ENCODE measurements around the gene AATF. TPM values are rescaled to one million over a fixed set of nuclear protein-coding genes. Genes with fewer than 3 reads are reported as not detected.

The AATF gene
- total and polyA plus RNA-seq, 4 donors, result 28.2 to 41.4 (median 38.7) TPM

DNA sequence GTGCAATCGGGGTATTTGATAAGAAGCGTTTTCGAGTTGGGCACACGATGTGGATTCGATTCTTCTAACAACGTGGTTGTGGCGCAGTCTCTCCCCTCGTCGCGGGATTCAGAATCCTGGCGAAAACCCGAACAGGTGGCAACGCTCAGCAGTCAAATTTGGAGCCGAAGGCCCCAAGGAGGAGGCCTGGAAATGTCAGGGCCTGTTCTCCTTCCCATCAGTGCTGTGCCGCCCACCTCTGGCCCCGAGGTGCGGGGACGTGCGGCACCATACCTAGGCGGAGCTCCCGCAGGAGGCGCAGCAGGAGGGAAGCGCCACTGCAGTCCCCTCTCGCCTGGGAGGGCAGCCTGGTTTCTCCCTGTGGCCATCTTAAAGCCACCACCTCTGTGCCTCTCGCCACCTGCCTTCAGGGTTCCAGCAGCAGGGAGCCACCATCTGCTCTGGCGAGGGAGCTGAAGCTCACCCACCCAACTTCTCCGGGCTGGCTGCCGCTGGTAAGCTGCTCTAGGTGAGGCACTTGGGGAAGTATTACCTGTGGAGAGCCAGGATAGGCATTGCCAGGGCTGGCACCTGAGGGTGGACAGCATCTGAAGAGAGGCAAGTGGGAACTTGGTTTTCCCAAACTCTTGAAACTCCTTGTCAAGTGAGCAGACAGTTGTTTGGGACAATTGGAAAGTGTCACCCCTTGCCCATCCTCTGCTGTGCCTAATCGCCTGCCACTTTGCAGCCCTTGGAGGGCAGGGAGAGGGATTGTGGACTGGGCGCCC, 2.6 kb upstream of the AATF start:
- no peak overlapping the region for H3K9ac ChIP-seq (ENCODE audit: insufficient read depth in 1 of 2, low read length in 2 of 2)
- no peak for TF ChIP-seq CTCF (IDR thresholded peaks at IDR 0.05; ENCODE audit: control extremely low read depth, extremely low read depth)
- no peak overlapping the region for H3K27ac ChIP-seq (ENCODE audit: low read depth in 1 of 2, low read length in 1 of 2)
- H3K36me3 ChIP-seq (ENCODE audit: control insufficient read depth in 4 of 4, insufficient read depth in 4 of 4, low read length in 4 of 4), result peaks cover 0 to 4% (median 0%) of the 10 kb centered on the region in 4 donors
- H3K4me1 ChIP-seq (ENCODE audit: control insufficient read depth in 5 of 5, insufficient read depth in 5 of 5, low read length in 5 of 5), result peaks cover 4 to 23% (median 10%) of the 10 kb centered on the region in 5 donors
- no peak overlapping the region for H3K4me3 ChIP-seq
- 11% methylated on average over 30 of the region's 30 CpGs for WGBS, 2 donors
- no peak for DNase-seq
- no peak for ATAC-seq (ENCODE audit: insufficient read depth, low FRiP score)
- H3K27me3 ChIP-seq (ENCODE audit: control insufficient read depth in 3 of 3, insufficient read depth in 3 of 3, low read length in 2 of 3), result peaks cover 0 to 71% (median 68%) of the 10 kb centered on the region in 3 donors
- H3K9me3 ChIP-seq (ENCODE audit: control insufficient read depth in 4 of 4, insufficient read depth in 3 of 4, low read length in 3 of 4), result peaks cover 0 to 3% (median 0%) of the 10 kb centered on the region in 4 donors

- no peak for DNase-seq
Measured at GRCh38 chr17:36946726-36947091, 2.0 kb upstream of the AATF start.

DNA sequence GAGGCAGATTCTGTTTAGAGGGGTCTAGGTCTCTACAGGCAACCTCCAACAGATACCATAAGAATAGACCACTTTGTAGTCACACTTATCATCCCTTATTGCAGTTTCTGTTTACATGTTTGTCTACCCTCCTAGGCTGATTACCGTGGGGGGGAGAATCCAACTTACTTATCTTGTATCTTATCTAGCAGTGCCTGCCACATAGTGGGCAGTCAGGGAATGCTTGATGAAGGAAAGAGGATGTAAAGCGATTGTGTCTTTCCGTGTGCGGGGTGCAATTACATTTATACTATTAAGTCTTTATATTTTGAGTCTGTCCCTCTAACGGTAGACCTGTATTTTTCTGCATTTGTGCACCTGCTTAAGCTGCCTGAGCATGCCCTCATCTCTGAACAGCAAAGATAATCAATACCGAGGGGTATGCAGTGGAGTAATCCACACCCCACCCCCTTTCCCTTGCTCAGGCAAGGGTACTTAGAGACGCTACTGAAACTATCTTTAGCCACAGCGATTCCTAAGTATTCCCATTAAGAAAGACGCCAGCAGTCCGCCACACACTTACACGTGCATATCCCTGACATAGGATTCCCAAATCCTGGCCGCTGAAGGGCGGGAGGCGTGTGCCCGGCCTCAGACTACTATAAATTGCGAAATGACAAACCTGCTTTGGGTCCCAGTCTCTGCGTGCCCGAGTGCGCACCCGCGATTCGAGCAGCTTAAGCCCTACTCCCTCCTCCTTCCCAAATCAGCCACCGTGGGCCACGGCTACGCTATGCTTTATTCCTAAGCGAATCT, 635 bp upstream of the AATF start:
- no peak for DNase-seq
- ATAC-seq (ENCODE audit: insufficient read depth, low FRiP score), result peak; percentile 52
- Histone ChIP-seq H3K9ac (ENCODE audit: insufficient read depth in 1 of 2, low read length in 2 of 2) (peak overlapping the region in 1 of 2 donors; percentile 76), H3K4me3 (peak overlapping the region; percentile 95), H3K36me3 (ENCODE audit: control insufficient read depth in 4 of 4, insufficient read depth in 4 of 4, low read length in 4 of 4) (peaks cover 8 to 9% (median 8%) of the 10 kb centered on the region in 4 donors), H3K9me3 (ENCODE audit: control insufficient read depth in 4 of 4, insufficient read depth in 3 of 4, low read length in 3 of 4) (no peaks in the 10 kb centered on the region), H3K27ac (ENCODE audit: low read depth in 1 of 2, low read length in 1 of 2) (peak overlapping the region; percentile 17 to 95), H3K27me3 (ENCODE audit: control insufficient read depth in 3 of 3, insufficient read depth in 3 of 3, low read length in 2 of 3) (peaks cover 0 to 51% (median 50%) of the 10 kb centered on the region in 3 donors), H3K4me1 (ENCODE audit: control insufficient read depth in 5 of 5, insufficient read depth in 5 of 5, low read length in 5 of 5) (peaks cover 3 to 19% (median 10%) of the 10 kb centered on the region in 5 donors)
- 3% methylated on average over 26 of the region's 26 CpGs for WGBS, 2 donors
- no peak for TF ChIP-seq CTCF (IDR thresholded peaks at IDR 0.05; ENCODE audit: control extremely low read depth, extremely low read depth)

More at GRCh38 chr17:36946726-36947091, 2.0 kb upstream of the AATF start:
- Histone ChIP-seq H3K9me3 (ENCODE audit: control insufficient read depth in 4 of 4, insufficient read depth in 3 of 4, low read length in 3 of 4) (no peaks in the 10 kb centered on the region), H3K9ac (ENCODE audit: insufficient read depth in 1 of 2, low read length in 2 of 2) (no peak overlapping the region), H3K4me1 (ENCODE audit: control insufficient read depth in 5 of 5, insufficient read depth in 5 of 5, low read length in 5 of 5) (peaks cover 4 to 23% (median 10%) of the 10 kb centered on the region in 5 donors), H3K4me3 (no peak overlapping the region), H3K27ac (ENCODE audit: low read depth in 1 of 2, low read length in 1 of 2) (no peak overlapping the region), H3K27me3 (ENCODE audit: control insufficient read depth in 3 of 3, insufficient read depth in 3 of 3, low read length in 2 of 3) (peaks cover 0 to 65% (median 63%) of the 10 kb centered on the region in 3 donors), H3K36me3 (ENCODE audit: control insufficient read depth in 4 of 4, insufficient read depth in 4 of 4, low read length in 4 of 4) (peaks cover 0 to 4% (median 0%) of the 10 kb centered on the region in 4 donors)
- WGBS, 2 donors, result 49 to 53% methylated on average over 2 of the region's 2 CpGs
- no peak for ATAC-seq (ENCODE audit: insufficient read depth, low FRiP score)
- no peak for TF ChIP-seq CTCF (IDR thresholded peaks at IDR 0.05; ENCODE audit: control extremely low read depth, extremely low read depth)

Measured in lung (tissue), 12 donors.